OCI-LY7 (cell line): ENCODE measurements around the gene BICDL2. TPM values are rescaled to one million over a fixed set of nuclear protein-coding genes. Genes with fewer than 3 reads are reported as not detected.

Experiments used
- BruUV-seq: library from RNA; stranded (reverse); fragments of 400-500 nt; replicated peaks from 2 replicates; lab custom pipeline; 2021; lab: Mats Ljungman, UMichigan
- CTCF ChIA-PET: fragments of 300-600 bp; sonication (Branson Sonifier 250); formaldehyde crosslinking; loops from one replicate; lab custom pipeline; 2022; ENCODE audit warnings: antibody characterized with exemption; ENCODE audit not compliant: unreplicated experiment; lab: Charles Lee
- POLR2A ChIA-PET: fragments of 300-600 bp; sonication (Branson Sonifier 250); formaldehyde crosslinking; loops from one replicate; lab custom pipeline; 2022; ENCODE audit warnings: antibody characterized with exemption; lab: Charles Lee
- DNase-seq: peaks from one replicate; pipeline ENCODE4 v3.0.0-alpha.2; 2015; ENCODE audit warnings: low spot score
- H2AFZ ChIP-seq: fragments of 200-600 bp; sonication (generic), shearing (Covaris generic); 2 replicates; pipeline ENCODE4 v1.6.1; 2014; ENCODE audit warnings: mild to moderate bottlenecking, antibody characterized with exemption, low read length, moderate library complexity
- H3K27ac ChIP-seq: fragments of 200-600 bp; sonication (generic); 2 replicates; pipeline ENCODE4 v1.5.1; 2014; ENCODE audit warnings: mixed run types, low read depth, mild to moderate bottlenecking, moderate library complexity, low read length, inconsistent platforms; ENCODE audit not compliant: poor library complexity, severe bottlenecking
- H3K36me3 ChIP-seq: fragments of 200-600 bp; sonication (generic); 2 replicates; pipeline ENCODE4 v1.6.1; 2014; ENCODE audit warnings: mild to moderate bottlenecking, antibody characterized with exemption, low read length, moderate library complexity, mixed read lengths; ENCODE audit not compliant: insufficient read depth
- H3K4me1 ChIP-seq: fragments of 200-600 bp; sonication (generic); 2 replicates; pipeline ENCODE4 v1.5.1; 2014; ENCODE audit warnings: mild to moderate bottlenecking, low read length; ENCODE audit not compliant: insufficient read depth, poor library complexity, severe bottlenecking
- H3K4me2 ChIP-seq: fragments of 200-600 bp; sonication (generic); 2 replicates; pipeline ENCODE4 v1.6.1; 2014; ENCODE audit warnings: mild to moderate bottlenecking, low read length
- H3K4me3 ChIP-seq: fragments of 200-600 bp; sonication (generic); 2 replicates; pipeline ENCODE4 v1.5.1; 2014; ENCODE audit warnings: mild to moderate bottlenecking, low read depth, low read length; ENCODE audit not compliant: poor library complexity, severe bottlenecking
- H3K79me2 ChIP-seq: fragments of 200-600 bp; sonication (generic); 2 replicates; pipeline ENCODE4 v1.6.1; 2016; ENCODE audit warnings: low read depth, mild to moderate bottlenecking, low read length, moderate library complexity, mixed read lengths; ENCODE audit not compliant: insufficient read depth
- H3K9me2 ChIP-seq: fragments of 200-600 bp; sonication (generic); 2 replicates; pipeline ENCODE4 v1.6.1; 2016; ENCODE audit warnings: mild to moderate bottlenecking, low read length, mixed read lengths; ENCODE audit not compliant: insufficient read depth
- H3K9me3 ChIP-seq: fragments of 200-600 bp; sonication (generic); 2 replicates; pipeline ENCODE4 v1.6.1; 2014; ENCODE audit warnings: mild to moderate bottlenecking, mixed run types, low read length, mixed read lengths
- H4K20me1 ChIP-seq: fragments of 200-600 bp; sonication (generic); 2 replicates; pipeline ENCODE4 v1.6.1; 2014; ENCODE audit warnings: mild to moderate bottlenecking, antibody characterized with exemption, low read length, moderate library complexity, mixed read lengths; ENCODE audit not compliant: insufficient read depth
- EZH2phosphoT487 ChIP-seq: fragments of 200-600 bp; sonication (generic); IDR thresholded peaks from 2 replicates; pipeline ENCODE4 v1.6.1; 2018; ENCODE audit warnings: low read depth, borderline replicate concordance, mild to moderate bottlenecking, mixed run types, antibody characterized with exemption, low read length, moderate library complexity, mixed read lengths
- intact Hi-C: fragments of 100-400 bp; cut with micrococcal nuclease; formaldehyde crosslinking; loops from one replicate; pipeline ENCODE4 v1.10.0; 2022; ENCODE audit not compliant: unreplicated experiment
- total RNA-seq, 2 experiments: library from RNA; depleted of rRNA in 1 of 2; stranded (reverse); fragments of >200 nt in 1 of 2; shearing (Covaris generic) in 1 of 2; gene quantifications; 2 replicates each; pipeline ENCODE4 v1.2.3, GENCODE V29; 2014 to 2022
- TF ChIP-seq, protein P1 (sequence below): fragments of 200-600 bp; sonication (generic); conservative IDR thresholded peaks from 2 replicates; pipeline ENCODE4 v1.5.1; 2014; ENCODE audit warnings: mild to moderate bottlenecking, antibody characterized with exemption, low read length, moderate library complexity, mixed read lengths

BICDL2 gene
- total RNA-seq, 2 experiments from 2014 or later, result not detected

DNA sequence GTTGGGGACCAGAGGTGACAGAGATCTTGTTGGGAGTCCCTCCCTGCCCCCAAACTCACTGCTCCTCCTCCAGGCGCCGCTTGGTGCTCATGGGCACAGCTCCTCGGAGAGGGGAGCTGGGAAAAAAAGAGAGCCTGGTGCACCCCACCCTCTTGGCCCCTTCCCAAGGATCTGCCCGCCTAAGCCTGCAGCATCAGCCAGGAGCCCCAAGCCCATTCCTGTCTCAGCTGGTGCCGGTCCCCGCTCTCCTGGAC, 13.4 kb downstream of the BICDL2 start:
- H4K20me1 ChIP-seq, result no peaks in the 10 kb centered on the region
- no peaks in the 10 kb centered on the region for H3K79me2 ChIP-seq
- TF ChIP-seq, protein P1, sequence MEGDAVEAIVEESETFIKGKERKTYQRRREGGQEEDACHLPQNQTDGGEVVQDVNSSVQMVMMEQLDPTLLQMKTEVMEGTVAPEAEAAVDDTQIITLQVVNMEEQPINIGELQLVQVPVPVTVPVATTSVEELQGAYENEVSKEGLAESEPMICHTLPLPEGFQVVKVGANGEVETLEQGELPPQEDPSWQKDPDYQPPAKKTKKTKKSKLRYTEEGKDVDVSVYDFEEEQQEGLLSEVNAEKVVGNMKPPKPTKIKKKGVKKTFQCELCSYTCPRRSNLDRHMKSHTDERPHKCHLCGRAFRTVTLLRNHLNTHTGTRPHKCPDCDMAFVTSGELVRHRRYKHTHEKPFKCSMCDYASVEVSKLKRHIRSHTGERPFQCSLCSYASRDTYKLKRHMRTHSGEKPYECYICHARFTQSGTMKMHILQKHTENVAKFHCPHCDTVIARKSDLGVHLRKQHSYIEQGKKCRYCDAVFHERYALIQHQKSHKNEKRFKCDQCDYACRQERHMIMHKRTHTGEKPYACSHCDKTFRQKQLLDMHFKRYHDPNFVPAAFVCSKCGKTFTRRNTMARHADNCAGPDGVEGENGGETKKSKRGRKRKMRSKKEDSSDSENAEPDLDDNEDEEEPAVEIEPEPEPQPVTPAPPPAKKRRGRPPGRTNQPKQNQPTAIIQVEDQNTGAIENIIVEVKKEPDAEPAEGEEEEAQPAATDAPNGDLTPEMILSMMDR, result no peak
- TF ChIP-seq EZH2phosphoT487, result no peak
- H2AFZ ChIP-seq, result peak overlapping the region; percentile 61; the same call in 1 of the 2 replicates
- POLR2A ChIA-PET, result interaction anchor here (0.5 to 1.2 kb wide), 2 partner anchors 51 to 112 kb away, joined by 3 to 4 read pairs; partner anchors contain the start of gene ZNF213
- H3K4me3 ChIP-seq, result peak overlapping the region; percentile 72
- peak overlapping the region; percentile 67 for H3K27ac ChIP-seq
- no peaks in the 10 kb centered on the region for H3K9me2 ChIP-seq
- H3K36me3 ChIP-seq, result peaks cover 16% of the 10 kb centered on the region
- CTCF ChIA-PET, result no interaction called here
- intact Hi-C loops, result no loop called here
- peaks cover 38% of the 10 kb centered on the region for H3K4me1 ChIP-seq
- H3K9me3 ChIP-seq, result no peaks in the 10 kb centered on the region
- DNase-seq, result no peak
- H3K4me2 ChIP-seq, result peak overlapping the region; percentile 92
- no TSS peak for BruUV-seq

DNA sequence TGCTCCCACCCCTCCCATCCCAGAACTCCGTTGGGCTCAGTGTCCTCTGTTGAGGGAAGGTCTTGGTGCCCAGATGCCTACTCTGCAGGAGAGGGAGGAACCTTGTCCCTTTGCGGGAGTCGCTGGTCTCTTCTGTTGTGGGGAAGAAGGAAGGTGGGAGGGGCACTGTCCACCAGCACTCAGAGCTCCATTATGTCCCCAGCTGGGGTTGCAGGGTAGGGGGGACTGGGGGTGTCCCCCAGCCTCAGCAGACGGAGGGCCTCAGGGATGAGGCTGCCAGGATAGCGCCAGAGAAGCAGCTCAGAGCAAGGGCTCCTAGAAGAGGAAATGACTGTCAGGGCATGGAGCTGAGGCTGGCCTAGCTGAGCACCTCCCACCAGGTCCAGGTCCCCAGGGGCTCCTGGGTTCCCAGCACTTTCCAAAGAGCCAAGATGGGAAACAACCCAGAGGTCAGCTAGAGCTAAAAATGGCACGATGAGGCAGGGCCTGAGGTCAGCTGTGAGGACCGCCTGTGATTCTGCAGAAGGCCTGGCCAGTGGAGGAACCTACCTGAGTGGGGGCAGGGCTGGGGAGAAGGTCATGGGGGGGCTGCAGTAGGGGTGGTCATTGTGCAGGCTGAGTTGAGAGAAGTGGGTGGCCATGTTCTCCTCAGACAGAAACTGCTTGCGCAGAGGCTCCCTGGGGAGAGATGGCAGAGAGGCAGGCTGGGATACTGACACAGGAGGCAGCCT, 13.9 kb downstream of the BICDL2 start:
- H3K4me3 ChIP-seq, result peak overlapping the region; percentile 72
- TSS peak; percentile 94 for BruUV-seq
- H3K9me3 ChIP-seq, result no peaks in the 10 kb centered on the region
- ChIA-PET CTCF (interaction anchor here (0.6 kb wide), 1 partner anchor 107 kb away, joined by 3 read pairs; no protein-coding TSS in a partner anchor), POLR2A (interaction anchor here (0.5 to 1.2 kb wide), 3 partner anchors 17 to 112 kb away, joined by 3 to 4 read pairs (median 4); partner anchors contain the start of gene ZNF213)
- intact Hi-C loops, result no loop called here
- peaks cover 39% of the 10 kb centered on the region for H3K4me1 ChIP-seq
- H3K79me2 ChIP-seq, result no peaks in the 10 kb centered on the region
- peak overlapping the region; percentile 92 for H3K4me2 ChIP-seq
- TF ChIP-seq, protein P1, result no peak
- TF ChIP-seq EZH2phosphoT487, result no peak
- peaks cover 15% of the 10 kb centered on the region for H3K36me3 ChIP-seq
- no peaks in the 10 kb centered on the region for H3K9me2 ChIP-seq
- peak overlapping the region; percentile 67 for H3K27ac ChIP-seq
- no peaks in the 10 kb centered on the region for H4K20me1 ChIP-seq
- no peak overlapping the region; the same call in 1 of the 2 replicates for H2AFZ ChIP-seq
- DNase-seq, result peak; percentile 40

DNA sequence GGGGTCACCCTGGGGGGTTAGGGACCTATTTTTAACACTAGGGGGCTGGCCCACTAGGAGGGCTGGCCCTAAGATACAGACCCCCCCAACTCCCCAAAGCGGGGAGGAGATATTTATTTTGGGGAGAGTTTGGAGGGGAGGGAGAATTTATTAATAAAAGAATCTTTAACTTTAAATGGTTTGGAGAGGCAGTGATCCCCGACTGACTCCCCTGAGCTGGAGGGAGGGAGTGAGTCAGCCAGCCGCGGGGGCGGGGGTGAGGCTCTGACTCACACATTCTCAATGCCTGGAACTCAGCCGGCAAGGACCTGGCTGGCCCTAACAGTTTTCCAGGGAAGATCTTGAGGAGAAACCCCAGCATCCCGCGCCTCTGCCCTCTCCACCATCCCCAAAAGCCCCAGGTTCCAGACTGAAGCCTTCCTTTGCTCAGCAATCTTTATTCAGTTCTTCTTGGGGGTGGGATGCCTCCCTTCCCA, 14.5 kb downstream of the BICDL2 start:
- Histone ChIP-seq H3K4me2 (peak overlapping the region; percentile 92), H3K36me3 (peaks cover 10% of the 10 kb centered on the region), H3K9me3 (no peaks in the 10 kb centered on the region), H3K79me2 (no peaks in the 10 kb centered on the region), H3K9me2 (no peaks in the 10 kb centered on the region), H4K20me1 (no peaks in the 10 kb centered on the region), H2AFZ (no peak overlapping the region), H3K4me1 (peaks cover 39% of the 10 kb centered on the region), H3K27ac (no peak overlapping the region), H3K4me3 (no peak overlapping the region)
- BruUV-seq, result no TSS peak
- TF ChIP-seq, protein P1, result no peak
- TF ChIP-seq EZH2phosphoT487, result no peak
- intact Hi-C loops, result no loop called here
- POLR2A ChIA-PET, result interaction anchor here (0.6 kb wide), 1 partner anchor 16 kb away, joined by 4 read pairs; no protein-coding TSS in a partner anchor
- DNase-seq, result no peak
- CTCF ChIA-PET, result interaction anchor here (0.6 kb wide), 1 partner anchor 108 kb away, joined by 3 read pairs; no protein-coding TSS in a partner anchor
